Left cardiac atrium (tissue), 4 donors: ENCODE results near the gene RPS6KA4. TPM values are rescaled to one million over a fixed set of nuclear protein-coding genes. Genes with fewer than 3 reads are reported as not detected.
A peak's percentile ranks its signal among the peaks of the same experiment; 100 is the strongest.
"Not testable (repeated sequence)": the region's sequence is repeated elsewhere in the genome, so short reads cannot be mapped to it uniquely, and the experiment has no call there.

ENCODE experiments used
- ATAC-seq, 2 donors: fragments of 200-7000 bp; cut with Tn5 transposase; one replicate each; pipeline ENCODE4 v1.9.1; 2020; ENCODE audit warnings: mild to moderate bottlenecking in 2 of 2, moderate library complexity in 2 of 2
- DNase-seq: peaks from one replicate; pipeline ENCODE4 v3.0.0-alpha.2; 2020
- intact Hi-C, 2 donors: fragments of 100-400 bp; cut with DNase I; formaldehyde crosslinking; loops; one replicate each; pipeline versions ENCODE4 v1.14.1 to v1.15.1; 2022 to 2023
- microRNA-seq, 2 donors: library from miRNA; unstranded; fragments of <30 nt; microRNA quantifications; one replicate each; pipeline ENCODE4 v1.2.0, GENCODE V29; 2020
- total RNA-seq, 2 donors: library from RNA; stranded (reverse); fragmentation: NEBNext Ultra II Directional; extraction: Animal tissue kit (Norgen Biotek cat#: 25700); gene quantifications; one replicate each; pipeline ENCODE4 v1.2.1, GENCODE V29; 2021
- donor health status: DM: no; HTN: yes; CAD: no.
- donor health status: DM: no; HTN: yes; CAD: no; lungs with severe emphysema.
- donor health status: DM: yes; HTN: yes; CAD: no.
- donor health status: Dilated cardiomyopathy.

The RPS6KA4 gene
- total RNA-seq, 2 donors from 2014 or later, result 18.1 to 20.1 TPM

DNA sequence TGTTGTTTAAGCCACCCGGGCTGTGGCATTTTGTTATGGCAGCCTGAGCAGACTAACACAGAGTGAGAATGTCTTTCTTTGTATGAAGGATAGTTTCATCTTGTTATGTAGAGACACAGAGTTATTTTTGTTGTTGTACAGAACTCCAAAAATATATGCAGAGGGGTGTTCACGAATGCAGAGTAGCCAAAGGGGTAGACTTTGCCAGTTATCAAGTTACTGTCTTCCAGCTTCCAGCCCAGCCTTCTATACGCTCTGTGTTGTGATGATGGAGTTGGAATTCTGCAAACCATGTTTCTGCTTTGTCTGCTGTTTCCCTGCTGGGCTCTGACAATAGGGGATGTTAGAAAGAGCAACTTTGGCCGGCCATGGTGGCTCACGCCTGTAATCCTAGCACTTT lies 44.1 kb downstream of the RPS6KA4 start:
- DNase-seq (no peak), ATAC-seq (no peak)
- intact Hi-C loops, result no loop called here

DNA sequence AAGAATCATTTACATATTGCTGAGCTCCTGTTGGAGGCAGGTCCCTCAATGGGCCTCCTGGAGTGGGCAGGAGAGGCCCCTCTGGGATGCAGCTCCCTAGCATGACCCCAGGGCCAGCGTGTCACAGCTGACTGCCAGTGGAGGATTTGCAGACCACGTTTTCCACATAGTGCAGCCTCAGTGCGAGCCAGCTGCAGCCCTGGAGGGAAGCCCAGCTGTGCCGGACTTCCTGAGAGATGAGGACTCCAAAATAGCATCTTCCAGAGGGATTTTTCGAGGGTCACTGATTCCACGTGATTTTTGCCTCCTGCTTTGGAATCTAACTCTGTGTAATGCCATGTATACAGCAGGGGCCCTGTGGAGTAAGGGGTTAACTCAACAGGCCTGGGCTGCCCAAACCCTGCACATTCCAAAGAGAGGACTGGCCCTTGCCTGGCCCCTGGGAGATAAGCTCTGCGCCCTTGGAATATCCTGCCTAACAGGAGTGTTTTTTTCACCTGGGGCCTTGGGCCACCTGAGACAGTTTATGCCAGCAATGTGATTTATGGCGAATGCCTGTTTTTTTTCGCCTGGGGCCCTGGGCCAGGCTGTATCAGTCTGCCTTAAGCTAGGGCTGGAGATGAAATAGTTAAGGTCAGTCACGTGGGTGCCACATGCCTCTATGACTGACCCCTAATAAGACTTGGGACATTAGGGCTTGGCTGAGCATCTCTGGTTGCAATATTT lies 47.4 kb downstream of the RPS6KA4 start:
- DNase-seq (peak; percentile 51), ATAC-seq (peak; percentile 72 to 91)
- intact Hi-C loops, result no loop called here

DNA sequence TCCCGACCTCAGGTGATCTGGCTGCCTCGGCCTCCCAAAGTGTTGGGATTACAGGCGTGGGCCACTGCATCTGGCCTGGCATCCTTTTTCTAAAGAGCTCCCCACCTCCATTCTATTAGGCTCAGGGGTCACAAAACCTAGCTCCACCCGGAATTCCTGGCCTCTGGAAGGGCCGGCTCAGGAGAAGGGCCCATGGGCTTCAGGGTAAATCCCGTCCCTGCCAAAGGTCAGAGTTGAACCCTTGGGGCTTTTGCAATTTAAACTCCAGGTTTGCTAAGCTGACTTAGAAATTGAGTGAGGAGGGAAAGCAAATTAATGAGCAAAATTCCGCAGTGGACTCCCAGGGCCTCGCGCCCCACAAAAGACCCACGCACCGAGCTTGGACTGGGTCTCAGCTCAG lies 48.3 kb downstream of the RPS6KA4 start:
- ATAC-seq, result no peak
- intact Hi-C loops, result no loop called here
- no peak for DNase-seq

DNA sequence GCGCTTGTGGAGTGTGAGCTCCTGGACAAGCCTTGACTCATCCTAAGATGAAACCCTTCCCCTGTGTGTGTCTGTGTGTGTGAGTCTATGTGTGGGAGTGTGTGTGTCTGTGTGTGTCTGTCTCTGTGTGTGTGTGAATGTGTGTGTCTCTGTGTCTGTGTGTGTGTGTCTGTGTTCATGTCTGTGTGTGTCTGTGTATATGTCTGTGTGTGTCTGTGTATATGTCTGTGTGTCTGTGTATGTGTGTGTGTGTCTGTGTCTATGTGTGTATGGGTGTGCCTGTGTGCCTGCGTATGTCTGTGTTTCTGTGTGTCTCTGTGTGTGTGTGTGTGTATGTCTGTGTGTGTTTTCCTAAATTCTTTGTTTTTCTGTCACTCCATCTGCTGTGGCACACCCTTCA lies 48.7 kb downstream of the RPS6KA4 start:
- intact Hi-C loops, result no loop called here
- no peak for DNase-seq
- ATAC-seq, result no peak

DNA sequence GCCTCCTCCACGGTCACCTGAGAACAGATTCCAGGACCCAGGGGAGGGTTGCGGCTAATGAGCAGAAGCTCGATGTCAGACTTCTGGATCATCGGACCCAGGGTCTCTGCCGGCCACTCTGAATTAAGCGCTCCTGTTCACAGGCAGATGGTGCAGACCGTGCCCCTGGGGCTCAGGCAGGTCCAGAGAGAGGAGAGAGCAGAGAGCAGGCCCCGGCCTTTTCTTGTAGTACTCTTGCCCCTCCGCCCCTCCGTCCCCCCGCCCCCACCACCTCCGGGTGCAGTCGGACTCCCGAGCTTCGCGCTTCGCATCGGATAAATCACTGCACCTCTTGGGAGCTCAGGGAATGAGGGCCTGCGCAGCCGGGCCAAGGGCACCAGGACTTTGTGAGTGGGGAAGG lies 50.3 kb downstream of the RPS6KA4 start:
- DNase-seq (no peak), ATAC-seq (no peak)
- intact Hi-C loops, result no loop called here

DNA sequence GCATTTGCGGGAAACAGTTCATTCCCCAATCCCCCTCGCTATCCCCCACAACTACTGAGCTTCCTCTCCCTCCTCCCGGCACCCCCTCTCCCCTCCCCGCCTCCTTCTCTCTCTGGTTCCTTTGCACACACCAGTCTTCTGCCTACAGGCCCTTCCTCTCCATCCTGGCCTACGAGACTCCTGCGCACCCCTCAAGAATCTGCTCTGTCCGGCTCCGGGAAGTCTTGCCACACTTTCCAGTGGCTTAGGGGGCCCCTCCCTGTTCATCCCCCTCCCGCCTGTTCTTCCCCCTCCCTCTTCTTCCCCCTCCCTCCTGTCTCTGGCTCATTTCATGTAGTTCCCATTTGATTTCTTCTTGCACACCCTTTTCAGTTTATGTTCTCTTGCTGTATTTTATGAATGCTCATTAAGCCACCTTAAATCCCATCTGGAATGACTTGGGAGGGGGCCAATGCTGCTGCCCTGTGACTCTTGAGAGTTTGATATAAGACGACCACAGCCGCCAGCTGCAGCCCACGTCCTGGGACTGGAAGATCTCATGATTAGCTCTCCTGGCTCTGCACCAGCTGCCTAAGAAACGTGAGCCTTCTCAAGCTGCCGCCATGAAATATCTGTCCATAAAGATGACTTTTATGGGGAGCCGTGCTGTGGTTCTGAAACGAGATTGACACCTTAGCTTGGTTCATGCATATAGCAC lies 50.9 kb downstream of the RPS6KA4 start:
- ATAC-seq (peak in 1 of 2 donors; percentile 46), DNase-seq (no peak)

DNA sequence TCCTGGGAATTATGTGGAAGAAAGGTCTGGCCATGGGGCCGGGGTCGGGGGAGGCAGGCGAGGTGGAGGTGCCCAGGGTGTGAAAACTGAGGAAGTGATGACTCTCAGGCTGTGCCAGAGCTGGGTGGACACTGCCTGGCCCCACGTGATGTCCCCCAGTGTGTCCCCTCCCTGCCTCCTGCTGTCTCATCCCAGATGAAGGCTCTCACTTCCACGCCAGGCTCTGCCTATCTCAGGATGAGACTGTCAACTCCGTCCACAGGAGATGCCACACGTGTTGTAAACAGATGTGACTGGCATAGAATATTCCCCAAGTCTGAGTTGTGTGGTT lies 51.4 kb downstream of the RPS6KA4 start:
- no peak for ATAC-seq
- no peak for DNase-seq
- intact Hi-C loops, result no loop called here

More for the DNA sequence above, 50.9 kb downstream of the RPS6KA4 start:
- intact Hi-C loops, result no loop called here

DNA sequence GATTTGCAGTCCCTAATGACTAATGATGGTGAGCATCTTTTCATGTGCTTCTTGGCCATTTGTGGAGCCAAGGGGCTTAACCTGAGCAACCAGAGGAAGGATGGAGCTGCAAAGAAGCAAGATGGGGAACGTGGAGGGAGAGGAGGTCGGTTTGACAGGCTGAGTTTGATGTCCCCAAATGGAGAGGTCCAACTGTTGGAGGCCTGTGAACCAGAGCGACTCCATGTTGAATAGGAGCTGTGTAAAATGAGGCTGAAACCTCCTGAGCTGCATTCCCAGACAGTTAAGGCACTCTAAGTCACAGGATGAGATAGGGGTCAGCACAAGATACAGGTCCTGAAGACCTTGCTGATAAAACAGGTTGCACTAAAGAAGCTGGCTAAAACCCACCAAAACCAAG lies 54.5 kb downstream of the RPS6KA4 start:
- ATAC-seq (no peak), DNase-seq (no peak)
- intact Hi-C loops, result no loop called here

DNA sequence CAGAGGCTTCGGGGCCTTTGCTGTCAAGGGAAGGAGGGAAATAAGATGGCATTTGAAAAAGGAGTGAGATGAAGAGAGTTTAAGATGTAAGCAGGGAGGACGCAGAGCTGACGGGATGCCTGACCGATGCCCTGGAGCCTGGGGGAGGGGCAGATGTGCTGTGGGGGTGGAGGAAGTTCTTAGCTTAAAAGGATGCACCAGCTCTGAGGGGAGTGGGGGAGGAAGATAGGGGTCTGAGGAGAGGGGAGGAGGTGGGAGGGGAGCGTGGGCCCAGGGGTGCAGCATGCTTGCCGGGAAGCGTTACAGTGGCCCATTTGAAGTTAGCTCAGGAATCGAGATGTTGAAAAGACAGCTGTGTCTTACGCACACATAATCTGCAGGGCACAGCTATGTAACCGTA lies 56.3 kb downstream of the RPS6KA4 start:
- ATAC-seq (no peak), DNase-seq (no peak)
- intact Hi-C loops, result no loop called here

DNA sequence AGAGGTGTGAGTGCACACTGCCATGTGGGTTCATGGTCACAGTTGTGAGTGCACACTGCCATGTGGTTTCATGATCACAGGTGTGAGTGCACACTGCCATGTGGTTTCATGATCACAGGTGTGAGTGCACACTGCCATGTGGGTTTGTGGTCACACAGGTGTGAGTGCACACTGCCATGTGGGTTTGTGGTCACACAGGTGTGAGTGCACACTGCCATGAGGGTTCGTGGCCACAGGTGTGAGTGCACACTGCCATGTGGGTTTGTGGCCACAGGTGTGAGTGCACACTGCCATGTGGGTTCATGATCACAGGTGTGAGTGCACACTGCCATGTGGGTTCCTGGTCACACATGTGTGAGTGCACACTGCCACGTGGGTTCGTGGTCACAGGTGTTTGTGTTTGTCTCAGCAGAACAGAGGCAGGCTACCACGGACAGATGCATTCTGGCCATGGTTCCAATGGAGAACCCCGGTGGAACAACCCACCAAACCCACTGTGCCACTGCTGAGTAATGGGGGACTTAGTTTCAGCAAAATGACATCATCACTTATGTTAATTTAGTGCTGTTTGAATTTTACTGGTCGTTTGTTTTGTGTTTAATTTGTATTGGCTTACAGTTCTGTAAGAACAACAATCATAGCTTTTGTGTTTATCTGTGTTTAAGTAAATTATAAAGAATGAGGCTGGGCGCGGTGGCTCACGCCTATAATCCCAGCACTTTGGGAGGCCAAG lies 57.2 kb downstream of the RPS6KA4 start:
- intact Hi-C loops, result no loop called here
- ATAC-seq (no peak), DNase-seq (no peak)

DNA sequence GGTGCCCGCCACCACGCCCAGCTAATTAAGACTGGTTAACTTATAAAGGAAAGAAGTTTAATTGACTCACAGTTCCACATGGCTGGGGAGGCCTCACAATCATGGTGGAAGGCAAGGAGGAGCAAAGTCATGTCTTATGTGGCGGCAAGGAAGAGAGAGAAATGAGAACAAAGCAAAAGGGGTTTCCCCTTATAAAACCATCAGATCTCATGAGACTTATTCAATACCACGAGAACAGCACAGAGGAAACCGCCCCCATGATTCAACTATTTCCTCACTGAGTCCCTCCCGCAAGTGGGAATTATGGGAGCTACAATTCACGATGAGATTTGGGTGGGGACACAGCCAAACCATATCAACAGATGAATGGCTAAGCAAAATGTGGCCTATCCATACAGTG lies 59.3 kb downstream of the RPS6KA4 start:
- ATAC-seq, DNase-seq, intact Hi-C loops: not testable (repeated sequence)

DNA sequence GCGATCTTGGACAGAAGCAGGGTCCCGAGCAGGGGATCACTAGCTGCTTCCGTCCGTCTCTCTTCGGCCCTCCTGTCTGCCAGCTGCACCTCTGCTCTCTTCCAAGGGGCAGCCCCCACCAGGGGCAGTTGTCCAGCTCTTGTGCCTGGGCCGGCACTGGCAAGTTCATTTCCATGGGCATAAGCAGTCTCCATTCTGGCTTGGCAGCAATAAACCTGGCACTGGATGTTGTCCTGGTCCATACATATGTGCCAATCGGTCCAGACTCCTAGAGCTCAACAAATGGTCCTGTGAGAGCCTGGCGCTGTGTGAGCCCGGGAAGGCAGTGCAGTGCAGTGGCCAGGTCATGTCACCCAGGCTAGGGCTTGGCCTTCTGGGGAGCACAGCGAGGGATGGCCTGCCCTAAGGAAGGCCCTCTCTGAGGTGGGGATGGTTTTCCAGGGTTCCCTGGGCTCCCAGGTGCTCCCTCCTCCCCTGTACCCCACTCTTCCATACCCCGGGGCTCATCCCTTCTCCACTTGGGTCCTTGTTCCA lies 60.4 kb downstream of the RPS6KA4 start:
- ATAC-seq (no peak), DNase-seq (no peak)
- intact Hi-C loops, result no loop called here

DNA sequence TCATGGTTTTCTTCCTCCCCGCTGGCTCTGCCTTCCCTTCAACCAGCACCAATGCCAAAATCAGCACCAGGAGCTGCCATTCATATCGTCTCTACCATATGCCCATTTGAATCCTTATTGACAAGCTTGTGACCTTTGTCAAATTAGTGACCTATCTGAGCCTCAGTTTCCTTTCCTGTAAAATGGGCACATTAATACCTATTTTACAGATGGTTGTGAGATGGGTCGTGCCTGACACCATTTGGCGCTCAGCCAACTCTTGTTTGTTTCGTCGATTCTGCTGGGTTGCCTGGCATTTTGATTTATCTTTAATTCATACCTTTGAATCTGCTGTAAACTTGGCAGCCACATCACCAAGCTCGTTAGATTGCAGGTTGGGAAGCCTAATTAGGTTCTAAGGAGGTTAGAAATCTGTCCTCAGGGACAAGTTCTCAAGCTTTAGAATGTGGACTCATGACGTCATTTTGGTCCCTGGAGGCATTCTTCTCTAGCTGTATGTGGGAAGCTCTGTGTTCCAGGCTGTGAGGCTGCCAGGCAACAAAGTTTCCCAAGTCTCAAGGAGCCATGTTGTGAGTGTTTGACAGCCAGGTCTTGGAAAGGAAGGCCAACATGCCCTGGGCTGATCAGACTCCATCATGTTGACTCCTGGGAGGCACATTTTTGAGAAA lies 61.0 kb downstream of the RPS6KA4 start:
- DNase-seq (no peak), ATAC-seq (no peak)
- intact Hi-C loops, result no loop called here

Small RNA genes lying within 50 kb of the gene (microRNA-seq; reads per million reads assigned to microRNA genes)
- gene MIR1237 (0.20 to 1.1 reads per million in 2 donors), gene MIR7155 (0.60 to 1.1 reads per million in 2 donors)

Other genes with a start within 250 kb of the RPS6KA4 start
- gene MACROD1, start 193.0 kb upstream of the RPS6KA4 start, total RNA-seq, result 10 to 100 TPM; 37.9 to 48.0 TPM
- 100 to 1,000 TPM; 102 to 125 TPM for gene STIP1, start 173.0 kb upstream of the RPS6KA4 start, total RNA-seq
- 10 to 100 TPM; 23.8 to 25.8 TPM for gene FERMT3, start 152.4 kb upstream of the RPS6KA4 start, total RNA-seq
- gene TRPT1, start 133.0 kb upstream of the RPS6KA4 start, total RNA-seq, result 10 to 100 TPM; 59.6 to 61.2 TPM
- 10 to 100 TPM; 58.8 to 82.0 TPM for gene NUDT22, start 132.9 kb upstream of the RPS6KA4 start, total RNA-seq
- 10 to 100 TPM; 49.2 to 49.3 TPM for gene DNAJC4, start 128.6 kb upstream of the RPS6KA4 start, total RNA-seq
- 100 to 1,000 TPM; 276 to 310 TPM for gene VEGFB, start 124.6 kb upstream of the RPS6KA4 start, total RNA-seq
- 10 to 100 TPM; 63.9 to 66.9 TPM for gene FKBP2, start 118.1 kb upstream of the RPS6KA4 start, total RNA-seq
- 100 to 1,000 TPM; 122 to 135 TPM for gene PPP1R14B, start 112.2 kb upstream of the RPS6KA4 start, total RNA-seq
- gene PLCB3, start 107.6 kb upstream of the RPS6KA4 start, total RNA-seq, result 10 to 100 TPM; 13.6 to 14.4 TPM
- 10 to 100 TPM; 68.9 to 96.3 TPM for gene BAD, start 74.5 kb upstream of the RPS6KA4 start, total RNA-seq
- gene GPR137, start 73.3 kb upstream of the RPS6KA4 start, total RNA-seq, result 10 to 100 TPM; 31.6 to 32.6 TPM
- under 1 TPM in 1 of 2 donors, not detected in 1; 0.13 TPM for gene KCNK4, start 67.9 kb upstream of the RPS6KA4 start, total RNA-seq
- gene CATSPERZ, start 58.8 kb upstream of the RPS6KA4 start, total RNA-seq, result under 1 TPM in 1 of 2 donors, not detected in 1; 0.32 TPM
- 100 to 1,000 TPM; 147 to 150 TPM for gene ESRRA, start 53.6 kb upstream of the RPS6KA4 start, total RNA-seq
- gene TRMT112, start 41.6 kb upstream of the RPS6KA4 start, total RNA-seq, result 100 to 1,000 TPM in 1 of 2 donors, 10 to 100 TPM in 1; 94.1 to 101 TPM
- 100 to 1,000 TPM; 264 to 298 TPM for gene PRDX5, start 41.0 kb upstream of the RPS6KA4 start, total RNA-seq
- gene CCDC88B, start 19.0 kb upstream of the RPS6KA4 start, total RNA-seq, result 10 to 100 TPM in 1 of 2 donors, 1 to 10 TPM in 1; 9.2 to 10.6 TPM
- gene SLC22A11, start 196.8 kb downstream of the RPS6KA4 start, total RNA-seq, result not detected
- gene SLC22A12, start 232.1 kb downstream of the RPS6KA4 start, total RNA-seq, result not detected